GM19043 (cell line): ENCODE results near the gene CYP4F11.
"Not testable (repeated sequence)": the region's sequence is repeated elsewhere in the genome, so short reads cannot be mapped to it uniquely, and the experiment has no call there.

ENCODE experiments used
- ATAC-seq: cut with Tn5 transposase; IDR thresholded peaks from one replicate; pipeline ENCODE4 v1.9.1; 2021; ENCODE audit warnings: low read depth; ENCODE audit not compliant: unreplicated experiment

The CYP4F11 gene

GRCh38 chr19:15926484-15926883 is 7.8 kb downstream of the CYP4F11 start:
- no peak for ATAC-seq

GRCh38 chr19:15923702-15924101 is 10.6 kb downstream of the CYP4F11 start:
- no peak for ATAC-seq

- ATAC-seq: no peak
These were observed 12.3 kb downstream of the CYP4F11 start for GRCh38 chr19:15922021-15922420.

GRCh38 chr19:15919243-15919642 is 15.1 kb downstream of the CYP4F11 start:
- ATAC-seq: no peak

- ATAC-seq: no peak
These were observed 19.2 kb downstream of the CYP4F11 start for GRCh38 chr19:15915109-15915508.

GRCh38 chr19:15913830-15914229 is 20.5 kb downstream of the CYP4F11 start:
- ATAC-seq: no peak

GRCh38 chr19:15913384-15913783 is 20.9 kb downstream of the CYP4F11 start:
- ATAC-seq: no peak

- ATAC-seq: no peak
These were observed 22.6 kb downstream of the CYP4F11 start for GRCh38 chr19:15911599-15912235.

GRCh38 chr19:15905026-15905425 is 29.3 kb downstream of the CYP4F11 start:
- ATAC-seq: no peak

GRCh38 chr19:15902898-15903297 is 31.4 kb downstream of the CYP4F11 start:
- ATAC-seq: not testable (repeated sequence)

GRCh38 chr19:15902254-15902653 is 32.1 kb downstream of the CYP4F11 start:
- ATAC-seq: no peak

GRCh38 chr19:15900504-15900903 is 33.8 kb downstream of the CYP4F11 start:
- no peak for ATAC-seq

GRCh38 chr19:15900032-15900431 is 34.3 kb downstream of the CYP4F11 start:
- ATAC-seq: not testable (repeated sequence)

GRCh38 chr19:15899561-15899960 is 34.8 kb downstream of the CYP4F11 start:
- not testable (repeated sequence) for ATAC-seq

- ATAC-seq: no peak
These were observed 36.5 kb downstream of the CYP4F11 start, which contains the start of gene CYP4F2 for GRCh38 chr19:15897738-15898276. CYP4F2 (minus strand) TSS chr19:15898074; CDS start chr19:15897611, 463 bp downstream.

- ATAC-seq: no peak
These were observed 37.1 kb downstream of the CYP4F11 start for GRCh38 chr19:15897026-15897737.

- ATAC-seq: no peak
These were observed 38.4 kb downstream of the CYP4F11 start for GRCh38 chr19:15895876-15896430.

GRCh38 chr19:15894359-15894758 is 40.0 kb downstream of the CYP4F11 start:
- ATAC-seq: no peak

- no peak for ATAC-seq
These were observed 40.9 kb downstream of the CYP4F11 start for GRCh38 chr19:15893477-15893876.

- ATAC-seq: no peak
These were observed 42.3 kb downstream of the CYP4F11 start for GRCh38 chr19:15892012-15892411.

- no peak for ATAC-seq
These were observed 42.9 kb downstream of the CYP4F11 start for GRCh38 chr19:15891434-15891833.
